H9 (cell line): ENCODE data around the gene PFDN1. TPM values are rescaled to one million over a fixed set of nuclear protein-coding genes. Genes with fewer than 3 reads are reported as not detected.

Experiments
- DNase-seq: peaks from one replicate; pipeline ENCODE4 v3.0.0-alpha.2; 2017
- H2AFZ ChIP-seq: one replicate; pipeline ENCODE4 v1.6.1; 2013; ENCODE audit warnings: mild to moderate bottlenecking, low read length, control low read depth, moderate library complexity
- H2AK5ac ChIP-seq: 2 replicates; pipeline ENCODE4 v1.6.1; 2013; ENCODE audit warnings: low read length, control low read depth, mixed read lengths; ENCODE audit not compliant: insufficient read length
- H2BK120ac ChIP-seq: one replicate; pipeline ENCODE4 v1.6.1; 2013; ENCODE audit warnings: low read depth, mild to moderate bottlenecking, low read length, control low read depth, inconsistent platforms; ENCODE audit not compliant: poor library complexity, severe bottlenecking
- H2BK12ac ChIP-seq: 2 replicates; pipeline ENCODE4 v1.6.1; 2013; ENCODE audit warnings: low read length, control low read depth, mixed read lengths, low read depth; ENCODE audit not compliant: insufficient read length
- H2BK15ac ChIP-seq: 2 replicates; pipeline ENCODE4 v1.6.1; 2013; ENCODE audit warnings: low read depth, low read length, control low read depth
- H2BK20ac ChIP-seq: one replicate; pipeline ENCODE4 v1.6.1; 2013; ENCODE audit warnings: low read depth, mild to moderate bottlenecking, low read length, control low read depth, inconsistent platforms; ENCODE audit not compliant: poor library complexity, severe bottlenecking
- H2BK5ac ChIP-seq: 2 replicates; pipeline ENCODE4 v1.6.1; 2013; ENCODE audit warnings: low read length, control low read depth, mixed read lengths; ENCODE audit not compliant: insufficient read length
- H3K14ac ChIP-seq: 2 replicates; pipeline ENCODE4 v1.6.1; 2013; ENCODE audit warnings: low read length, control low read depth; ENCODE audit not compliant: insufficient read depth
- H3K18ac ChIP-seq: 2 replicates; pipeline ENCODE4 v1.6.1; 2013; ENCODE audit warnings: low read depth, mild to moderate bottlenecking, mixed read lengths, low read length, control low read depth; ENCODE audit not compliant: insufficient read length
- H3K23ac ChIP-seq: 2 replicates; pipeline ENCODE4 v1.6.1; 2013; ENCODE audit warnings: low read length, control low read depth, mixed read lengths, low read depth; ENCODE audit not compliant: insufficient read length
- H3K23me2 ChIP-seq: 2 replicates; pipeline ENCODE4 v1.6.1; 2013; ENCODE audit warnings: low read depth, mild to moderate bottlenecking, mixed read lengths, low read length, control low read depth; ENCODE audit not compliant: insufficient read length, poor library complexity, severe bottlenecking
- H3K27ac ChIP-seq: 2 replicates; pipeline ENCODE4 v1.5.1; 2013; ENCODE audit warnings: low read length, control low read depth, mixed read lengths, low read depth; ENCODE audit not compliant: insufficient read length
- H3K27me3 ChIP-seq: 2 replicates; pipeline ENCODE4 v1.6.1; 2013; ENCODE audit warnings: low read length, control low read depth, inconsistent platforms; ENCODE audit not compliant: insufficient read depth
- H3K4ac ChIP-seq: 2 replicates; pipeline ENCODE4 v1.6.1; 2013; ENCODE audit warnings: low read depth, mild to moderate bottlenecking, control low read depth, inconsistent platforms, low read length, moderate library complexity
- H3K4me1 ChIP-seq: 2 replicates; pipeline ENCODE4 v1.6.1; 2013; ENCODE audit warnings: low read length, control low read depth, inconsistent platforms; ENCODE audit not compliant: insufficient read depth
- H3K4me2 ChIP-seq: 2 replicates; pipeline ENCODE4 v1.6.1; 2013; ENCODE audit warnings: low read length, control low read depth, mixed read lengths; ENCODE audit not compliant: insufficient read length, insufficient read depth
- H3K56ac ChIP-seq: 2 replicates; pipeline ENCODE4 v1.6.1; 2013; ENCODE audit warnings: low read depth, mild to moderate bottlenecking, mixed read lengths, low read length, control low read depth; ENCODE audit not compliant: insufficient read length
- H3K79me1 ChIP-seq: 2 replicates; pipeline ENCODE4 v1.6.1; 2013; ENCODE audit warnings: low read depth, mild to moderate bottlenecking, moderate library complexity, low read length, control low read depth, inconsistent platforms; ENCODE audit not compliant: insufficient read depth, poor library complexity, severe bottlenecking
- H3K79me2 ChIP-seq: 2 replicates; pipeline ENCODE4 v1.6.1; 2013; ENCODE audit warnings: low read length, control low read depth, inconsistent platforms; ENCODE audit not compliant: insufficient read depth
- H3K9ac ChIP-seq: 2 replicates; pipeline ENCODE4 v1.6.1; 2013; ENCODE audit warnings: low read length, control low read depth, mixed read lengths; ENCODE audit not compliant: insufficient read length; ENCODE audit errors: extremely low read depth
- H3K9me3 ChIP-seq: one replicate; pipeline ENCODE4 v1.6.1; 2013; ENCODE audit warnings: low read depth, low read length, inconsistent platforms; ENCODE audit not compliant: control insufficient read depth
- H3T11ph ChIP-seq: one replicate; pipeline ENCODE4 v1.6.1; 2013; ENCODE audit warnings: mild to moderate bottlenecking, low read length, control low read depth, inconsistent platforms
- H4K20me1 ChIP-seq: one replicate; pipeline ENCODE4 v1.6.1; 2013; ENCODE audit not compliant: control insufficient read depth, insufficient read length, insufficient read depth
- H4K5ac ChIP-seq: 2 replicates; pipeline ENCODE4 v1.6.1; 2013; ENCODE audit warnings: low read depth, mild to moderate bottlenecking, mixed read lengths, low read length, control low read depth; ENCODE audit not compliant: insufficient read length
- H4K8ac ChIP-seq: replicated peaks from 2 replicates; pipeline ENCODE4 v1.6.1; 2013; ENCODE audit warnings: low read length, control low read depth, mixed read lengths, low read depth; ENCODE audit not compliant: insufficient read length
- H4K91ac ChIP-seq: 2 replicates; pipeline ENCODE4 v1.6.1; 2013; ENCODE audit warnings: low read depth, mild to moderate bottlenecking, moderate library complexity, mixed read lengths, low read length, control low read depth; ENCODE audit not compliant: insufficient read length
- H3K27ac Mint-ChIP-seq, 3 experiments: 2 replicates in 2 of 3; 3 replicates in 1 of 3; pipeline ENCODE4 v1.8.0; 2020 to 2021; ENCODE audit warnings: mixed read lengths in 3 of 3, mild to moderate bottlenecking in 1 of 3, moderate library complexity in 1 of 3
- H3K27me3 Mint-ChIP-seq: 2 replicates; pipeline ENCODE4 v1.8.0; 2021; ENCODE audit warnings: low read depth, mild to moderate bottlenecking, moderate library complexity, mixed read lengths
- H3K36me3 Mint-ChIP-seq, 3 experiments: 2 replicates in 2 of 3; 3 replicates in 1 of 3; pipeline ENCODE4 v1.8.0; 2020 to 2021; ENCODE audit warnings: low read depth in 3 of 3, mixed read lengths in 3 of 3; ENCODE audit not compliant: insufficient read depth in 1 of 3
- H3K4me1 Mint-ChIP-seq, 2 experiments: 2 replicates each; pipeline ENCODE4 v1.8.0; 2020; ENCODE audit warnings: mixed read lengths in 2 of 2
- H3K4me3 Mint-ChIP-seq, 2 experiments: 2 replicates in 1 of 2; 3 replicates in 1 of 2; pipeline ENCODE4 v1.8.0; 2020 to 2021; ENCODE audit warnings: mild to moderate bottlenecking in 2 of 2, mixed read lengths in 2 of 2, moderate library complexity in 1 of 2
- H3K9me3 Mint-ChIP-seq, 2 experiments: 2 replicates in 1 of 2; 3 replicates in 1 of 2; pipeline ENCODE4 v1.8.0; 2020; ENCODE audit warnings: mild to moderate bottlenecking in 2 of 2, mixed read lengths in 2 of 2, moderate library complexity in 1 of 2
- total RNA-seq: library from RNA; stranded (reverse); gene quantifications from 2 replicates; pipeline ENCODE4 v1.2.1, GENCODE V29; 2021
- TF ChIP-seq, protein P1 (sequence below): fragments of 200-600 bp; sonication (generic); conservative IDR thresholded peaks from 3 replicates; pipeline ENCODE4 v1.8.0; 2021; ENCODE audit warnings: antibody characterized with exemption, mild to moderate bottlenecking

The PFDN1 gene
- total RNA-seq, 1 experiment from 2014 or later: 58.3 TPM

DNA sequence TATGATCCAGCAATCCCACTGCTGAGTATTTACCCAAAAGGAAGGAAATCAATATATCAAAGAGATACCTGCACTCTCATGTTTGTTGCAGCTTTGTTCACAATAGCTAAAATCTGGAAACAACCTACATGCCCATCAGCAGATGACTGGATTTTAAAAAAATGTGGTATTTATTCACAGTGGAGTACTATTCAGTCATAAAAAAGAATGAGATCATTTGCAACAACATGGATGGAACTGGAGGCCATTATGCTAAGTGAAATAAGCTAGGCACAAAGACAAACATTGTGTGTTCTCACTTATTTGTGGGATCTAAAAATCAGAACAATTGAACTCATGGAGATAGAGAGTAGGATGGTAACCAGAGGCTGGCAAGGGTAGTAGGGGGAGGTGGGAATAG lies 94.8 kb downstream of the PFDN1 start:
- TF ChIP-seq, protein P1, sequence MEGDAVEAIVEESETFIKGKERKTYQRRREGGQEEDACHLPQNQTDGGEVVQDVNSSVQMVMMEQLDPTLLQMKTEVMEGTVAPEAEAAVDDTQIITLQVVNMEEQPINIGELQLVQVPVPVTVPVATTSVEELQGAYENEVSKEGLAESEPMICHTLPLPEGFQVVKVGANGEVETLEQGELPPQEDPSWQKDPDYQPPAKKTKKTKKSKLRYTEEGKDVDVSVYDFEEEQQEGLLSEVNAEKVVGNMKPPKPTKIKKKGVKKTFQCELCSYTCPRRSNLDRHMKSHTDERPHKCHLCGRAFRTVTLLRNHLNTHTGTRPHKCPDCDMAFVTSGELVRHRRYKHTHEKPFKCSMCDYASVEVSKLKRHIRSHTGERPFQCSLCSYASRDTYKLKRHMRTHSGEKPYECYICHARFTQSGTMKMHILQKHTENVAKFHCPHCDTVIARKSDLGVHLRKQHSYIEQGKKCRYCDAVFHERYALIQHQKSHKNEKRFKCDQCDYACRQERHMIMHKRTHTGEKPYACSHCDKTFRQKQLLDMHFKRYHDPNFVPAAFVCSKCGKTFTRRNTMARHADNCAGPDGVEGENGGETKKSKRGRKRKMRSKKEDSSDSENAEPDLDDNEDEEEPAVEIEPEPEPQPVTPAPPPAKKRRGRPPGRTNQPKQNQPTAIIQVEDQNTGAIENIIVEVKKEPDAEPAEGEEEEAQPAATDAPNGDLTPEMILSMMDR: no peak
- no peaks in the 10 kb centered on the region for H3K27me3 Mint-ChIP-seq
- H2BK12ac ChIP-seq: no peak overlapping the region
- H2BK5ac ChIP-seq: no peak overlapping the region
- peaks cover 9% of the 10 kb centered on the region in 2 experiments for H3K4me1 Mint-ChIP-seq
- no peaks in the 10 kb centered on the region for H3K9me3 ChIP-seq
- H3K79me2 ChIP-seq: no peaks in the 10 kb centered on the region
- no peak overlapping the region for H3K23ac ChIP-seq
- no peak overlapping the region for H4K8ac ChIP-seq
- H3K27ac Mint-ChIP-seq: no peak overlapping the region
- H3K4me1 ChIP-seq: peaks cover 4% of the 10 kb centered on the region; the same call in 1 of the 2 replicates
- H3K4me2 ChIP-seq: no peak overlapping the region
- no peaks in the 10 kb centered on the region for H4K20me1 ChIP-seq
- H2AFZ ChIP-seq: no peak overlapping the region
- no peaks in the 10 kb centered on the region for H3K9me3 Mint-ChIP-seq
- no peak overlapping the region for H3K14ac ChIP-seq
- H4K91ac ChIP-seq: no peak overlapping the region
- H3T11ph ChIP-seq: no peak overlapping the region
- no peak overlapping the region for H3K4me3 Mint-ChIP-seq
- H2BK15ac ChIP-seq: no peak overlapping the region
- no peak overlapping the region for H2AK5ac ChIP-seq
- no peak overlapping the region for H2BK20ac ChIP-seq
- no peak for DNase-seq
- no peak overlapping the region for H2BK120ac ChIP-seq
- H3K56ac ChIP-seq: no peak overlapping the region
- H3K4ac ChIP-seq: no peak overlapping the region
- H3K27me3 ChIP-seq: no peaks in the 10 kb centered on the region
- H3K36me3 Mint-ChIP-seq: no peaks in the 10 kb centered on the region
- H3K18ac ChIP-seq: no peak overlapping the region
- no peaks in the 10 kb centered on the region for H3K79me1 ChIP-seq
- no peak overlapping the region for H3K9ac ChIP-seq
- H3K23me2 ChIP-seq: no peaks in the 10 kb centered on the region
- H4K5ac ChIP-seq: no peak overlapping the region
- H3K27ac ChIP-seq: no peak overlapping the region
